Activated T-helper 17 cell treated with anti-CD3 and anti-CD28 coated beads, Interleukin-2, amount 50 U/mL, for 72 hours (primary cell): ENCODE measurements around the gene SETD2. TPM values are rescaled to one million over a fixed set of nuclear protein-coding genes. Genes with fewer than 3 reads are reported as not detected.
"Not testable (repeated sequence)": the region's sequence is repeated elsewhere in the genome, so short reads cannot be mapped to it uniquely, and the experiment has no call there.

Experiments
- ATAC-seq: fragments of 150-1000 bp; cut with Tn5 transposase; replicated peaks from 2 replicates; pipeline ENCODE4 v1.10.0; 2021; ENCODE audit warnings: mild to moderate bottlenecking, moderate library complexity
- H3K27ac Mint-ChIP-seq: one replicate; pipeline ENCODE4 v1.8.0; 2022; ENCODE audit warnings: mixed read lengths
- H3K27me3 Mint-ChIP-seq: one replicate; pipeline ENCODE4 v1.8.0; 2022; ENCODE audit warnings: mixed read lengths
- H3K36me3 Mint-ChIP-seq: one replicate; pipeline ENCODE4 v1.8.0; 2022; ENCODE audit warnings: low read depth, mild to moderate bottlenecking, mixed read lengths
- H3K4me1 Mint-ChIP-seq: one replicate; pipeline ENCODE4 v1.8.0; 2022; ENCODE audit warnings: mixed read lengths
- H3K4me3 Mint-ChIP-seq: one replicate; pipeline ENCODE4 v1.8.0; 2022; ENCODE audit warnings: mild to moderate bottlenecking, mixed read lengths
- H3K9me3 Mint-ChIP-seq: one replicate; pipeline ENCODE4 v1.8.0; 2022; ENCODE audit warnings: mixed read lengths
- total RNA-seq, 2 donors: library from RNA; stranded (reverse); gene quantifications; one replicate each; pipeline ENCODE4 v1.2.3, GENCODE V29; 2022

Gene SETD2
- total RNA-seq, 2 donors from 2014 or later = 28.8 to 33.1 TPM

DNA sequence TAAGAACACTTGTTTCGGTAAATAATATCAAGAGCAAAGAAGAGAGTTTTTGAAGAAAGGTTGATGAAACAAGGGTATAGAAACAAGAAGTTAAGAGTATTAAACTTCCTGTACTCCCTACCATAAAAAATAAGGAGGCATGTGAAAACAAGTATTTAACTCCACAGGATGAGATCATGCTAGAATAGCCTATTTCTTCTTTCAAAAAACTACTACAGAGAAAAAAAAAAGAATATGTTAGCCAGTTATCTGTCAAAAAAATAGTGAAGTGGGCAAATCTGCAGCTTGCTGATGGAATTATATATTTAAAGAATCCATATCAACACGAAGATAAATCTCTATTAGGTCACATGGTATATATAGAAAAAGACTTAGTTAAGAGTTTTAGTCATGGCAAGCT lies 33.4 kb downstream of the SETD2 start:
- ATAC-seq = no peak
- Mint-ChIP-seq H3K9me3 (no peaks in the 10 kb centered on the region), H3K4me3 (no peak overlapping the region), H3K27me3 (no peaks in the 10 kb centered on the region), H3K27ac (peak overlapping the region; percentile 21), H3K4me1 (peaks cover 30% of the 10 kb centered on the region), H3K36me3 (peaks cover 29% of the 10 kb centered on the region)

DNA sequence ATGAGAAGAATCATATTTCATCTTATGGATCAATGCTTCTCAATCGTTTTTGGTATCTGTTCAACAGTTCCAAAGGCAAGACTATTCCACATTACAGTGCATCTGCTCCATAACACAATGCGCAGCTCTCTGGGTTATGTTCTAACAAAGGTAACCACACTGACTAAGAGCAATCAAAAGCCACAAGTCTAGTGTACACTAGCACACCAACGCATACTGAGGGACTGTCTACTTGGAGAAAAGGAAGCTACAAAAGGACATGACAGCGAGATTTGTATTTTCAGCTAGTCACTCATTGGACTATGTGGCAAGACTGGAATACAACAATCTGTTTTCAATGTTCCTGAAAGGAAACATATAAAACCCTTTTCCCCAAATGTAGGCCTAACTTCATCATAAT lies 35.8 kb downstream of the SETD2 start:
- Mint-ChIP-seq H3K4me3 (no peak overlapping the region), H3K36me3 (peaks cover 52% of the 10 kb centered on the region), H3K27ac (peak overlapping the region; percentile 59), H3K27me3 (no peaks in the 10 kb centered on the region), H3K9me3 (no peaks in the 10 kb centered on the region), H3K4me1 (peaks cover 24% of the 10 kb centered on the region)
- ATAC-seq = peak; percentile 81

DNA sequence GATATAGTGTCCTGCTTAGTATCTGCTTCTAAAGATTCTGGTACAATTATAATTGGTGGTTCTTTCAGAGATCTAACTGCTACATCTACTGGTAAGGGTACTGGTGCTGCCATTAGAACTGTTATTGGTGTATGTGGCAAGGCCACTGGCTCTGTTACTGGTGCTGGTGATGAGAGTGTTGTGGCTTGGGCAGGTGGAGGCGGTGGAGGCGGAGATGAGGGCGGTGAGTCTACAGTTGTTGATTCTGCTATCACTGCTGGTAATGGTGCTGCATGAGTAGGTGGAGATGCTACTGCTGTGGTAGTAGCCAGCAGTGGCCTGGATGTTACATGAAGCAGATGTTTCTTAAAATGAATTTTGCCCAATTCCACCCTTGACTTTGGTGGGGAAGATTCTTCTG lies 40.1 kb downstream of the SETD2 start:
- Mint-ChIP-seq H3K27ac (peak overlapping the region; percentile 23), H3K9me3 (no peaks in the 10 kb centered on the region), H3K4me1 (peaks cover 34% of the 10 kb centered on the region), H3K27me3 (no peaks in the 10 kb centered on the region), H3K4me3 (no peak overlapping the region), H3K36me3 (peaks cover 84% of the 10 kb centered on the region)
- ATAC-seq = no peak

DNA sequence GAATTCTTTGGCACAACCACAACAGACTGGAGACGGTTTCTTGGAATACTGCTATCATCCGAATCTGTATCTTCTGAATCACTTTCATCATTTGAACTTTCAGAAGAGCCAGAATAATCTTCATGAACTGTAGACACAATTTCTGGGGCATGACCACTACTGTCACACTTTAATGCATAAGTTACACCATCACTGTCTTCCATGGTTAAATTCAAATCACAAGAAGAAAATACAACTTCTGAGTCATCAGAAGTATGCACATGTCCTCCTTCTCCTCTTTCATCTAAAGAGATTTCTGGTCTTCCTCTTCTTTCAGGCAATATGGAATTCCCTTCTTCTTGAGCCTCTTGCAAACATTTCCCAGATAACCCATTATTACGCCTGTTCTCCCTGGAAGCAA lies 42.5 kb downstream of the SETD2 start:
- Mint-ChIP-seq H3K27me3 (no peaks in the 10 kb centered on the region), H3K27ac (peak overlapping the region; percentile 53), H3K36me3 (peaks cover 94% of the 10 kb centered on the region), H3K4me1 (peaks cover 25% of the 10 kb centered on the region), H3K9me3 (no peaks in the 10 kb centered on the region), H3K4me3 (no peak overlapping the region)
- ATAC-seq = no peak

DNA sequence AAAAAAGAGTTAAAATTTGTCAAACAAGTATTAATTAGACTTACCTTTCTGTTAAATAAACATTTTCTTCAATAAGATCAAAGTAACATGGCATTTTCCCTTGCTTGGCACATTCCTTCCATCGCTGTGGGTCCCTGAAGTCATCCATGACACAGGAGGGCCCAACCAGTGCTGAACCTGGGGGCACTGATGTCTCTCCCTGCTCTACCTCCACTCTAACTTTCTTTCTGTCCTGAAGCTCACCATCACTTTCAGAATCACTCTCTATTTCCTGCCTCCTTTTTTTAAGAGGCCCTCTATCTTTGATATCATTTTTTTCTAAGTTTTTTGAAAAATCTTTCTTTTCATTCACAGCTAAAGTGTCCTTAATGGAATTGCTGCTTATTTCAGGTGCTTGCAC lies 43.8 kb downstream of the SETD2 start:
- peak; percentile 59 for ATAC-seq
- Mint-ChIP-seq H3K4me1 (peaks cover 25% of the 10 kb centered on the region), H3K4me3 (peak overlapping the region; percentile 19), H3K36me3 (peaks cover 92% of the 10 kb centered on the region), H3K9me3 (no peaks in the 10 kb centered on the region), H3K27ac (peak overlapping the region; percentile 53), H3K27me3 (no peaks in the 10 kb centered on the region)

DNA sequence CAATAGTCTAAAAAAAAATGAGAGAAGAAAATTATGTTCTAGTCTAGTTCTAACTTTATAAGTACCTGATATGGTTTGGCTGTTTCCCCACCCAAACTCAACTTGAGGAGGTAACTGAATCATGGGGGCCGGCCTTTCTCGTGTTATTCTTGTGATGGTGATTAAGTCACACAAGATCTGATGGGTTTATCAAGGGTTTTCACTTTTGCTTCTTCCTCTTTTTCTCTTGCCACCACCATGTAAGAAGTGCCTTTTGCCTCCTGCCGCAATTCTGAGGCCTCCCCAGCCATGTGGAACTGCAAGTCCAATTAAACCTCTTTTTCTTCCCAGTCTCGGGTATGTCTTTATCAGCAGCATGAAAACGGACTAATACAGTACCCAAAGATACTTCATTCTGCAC lies 44.5 kb downstream of the SETD2 start:
- peaks cover 25% of the 10 kb centered on the region for H3K4me1 Mint-ChIP-seq
- H3K27ac Mint-ChIP-seq = peak overlapping the region; percentile 53
- H3K9me3 Mint-ChIP-seq, ATAC-seq, H3K4me3 Mint-ChIP-seq, H3K27me3 Mint-ChIP-seq: not testable (repeated sequence)
- H3K36me3 Mint-ChIP-seq = peaks cover 93% of the 10 kb centered on the region

DNA sequence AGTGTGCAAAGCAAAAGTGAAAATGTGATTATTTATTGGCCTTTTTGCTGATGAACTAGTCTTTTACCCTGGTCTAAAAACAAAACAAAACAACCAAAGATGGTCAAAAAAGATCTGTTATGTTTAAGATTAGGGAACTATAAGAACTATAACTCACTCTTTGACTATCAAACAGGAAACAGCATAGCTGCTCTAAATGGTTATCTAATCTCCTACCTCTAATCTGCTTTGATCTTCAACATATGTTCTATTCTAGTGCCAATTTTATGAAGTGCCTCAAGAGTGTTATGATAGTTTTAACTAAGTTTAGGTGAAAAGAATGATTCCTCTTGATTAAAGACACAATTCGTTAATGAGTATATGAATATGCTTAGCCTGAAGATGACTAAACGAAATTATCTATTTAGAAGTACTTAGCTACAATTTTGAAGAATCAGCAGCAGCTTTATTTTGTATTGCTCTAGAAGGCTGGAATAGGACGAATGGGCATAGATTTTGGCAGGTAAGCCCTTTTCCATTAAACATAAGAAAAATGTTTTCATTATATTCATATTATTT lies 46.0 kb downstream of the SETD2 start:
- H3K27me3 Mint-ChIP-seq = no peaks in the 10 kb centered on the region
- H3K4me1 Mint-ChIP-seq = peaks cover 20% of the 10 kb centered on the region
- H3K27ac Mint-ChIP-seq = no peak overlapping the region
- peaks cover 93% of the 10 kb centered on the region for H3K36me3 Mint-ChIP-seq
- ATAC-seq = no peak
- H3K9me3 Mint-ChIP-seq = no peaks in the 10 kb centered on the region
- no peak overlapping the region for H3K4me3 Mint-ChIP-seq

DNA sequence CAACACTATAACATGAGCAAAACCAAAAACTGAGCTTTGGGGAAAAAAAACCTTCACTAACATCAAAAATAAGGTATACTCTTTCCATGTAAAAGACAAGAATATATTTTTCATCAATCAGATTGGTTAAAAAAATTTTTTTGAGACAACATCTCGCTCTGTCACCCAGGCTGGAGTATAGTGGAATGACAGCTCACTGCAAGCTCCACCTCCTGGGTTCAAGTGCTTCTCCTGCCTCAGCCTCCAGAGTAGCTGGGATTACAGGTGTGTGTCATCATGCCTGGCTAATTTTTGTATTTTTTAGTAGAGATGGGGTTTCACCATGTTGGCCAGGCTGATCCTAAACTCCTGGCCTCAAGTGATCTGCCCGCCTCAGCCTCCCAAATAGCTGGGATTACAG lies 48.4 kb downstream of the SETD2 start:
- not testable (repeated sequence) for ATAC-seq, H3K9me3 Mint-ChIP-seq, H3K27me3 Mint-ChIP-seq, H3K4me3 Mint-ChIP-seq, H3K27ac Mint-ChIP-seq
- Mint-ChIP-seq H3K36me3 (peaks cover 93% of the 10 kb centered on the region), H3K4me1 (peaks cover 10% of the 10 kb centered on the region)

DNA sequence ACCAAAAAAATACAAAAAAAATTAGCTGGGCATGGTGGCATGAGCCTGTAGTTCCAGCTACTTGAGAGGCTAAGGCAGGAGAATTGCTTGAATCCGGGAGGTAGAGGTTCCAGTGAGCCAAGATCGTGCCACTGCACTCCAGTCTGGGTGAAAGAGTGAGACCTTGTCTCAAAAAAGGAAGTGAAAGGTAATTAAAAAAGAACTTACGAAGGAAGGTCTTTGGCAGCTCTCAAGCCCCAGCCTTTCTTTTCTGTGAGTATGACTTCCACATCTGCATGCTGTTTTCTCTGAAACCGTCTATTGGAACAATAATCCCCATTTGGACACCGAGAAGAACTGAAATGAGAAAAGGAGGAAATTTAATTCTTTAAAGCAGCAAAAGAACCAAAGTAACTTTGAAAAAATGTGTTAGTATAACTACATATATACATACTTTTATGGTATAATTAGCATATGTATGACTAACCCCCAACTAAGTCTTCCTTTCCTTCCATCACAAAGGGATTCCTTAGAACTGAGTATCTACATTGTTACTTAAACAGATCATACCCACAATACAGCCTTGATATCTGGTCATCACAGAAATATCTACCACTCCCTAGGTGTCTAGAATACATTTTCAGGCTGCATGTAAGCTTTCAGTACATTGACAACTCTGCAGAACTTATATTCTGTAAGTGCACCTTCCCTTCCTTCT lies 50.1 kb downstream of the SETD2 start:
- Mint-ChIP-seq H3K4me1 (no peaks in the 10 kb centered on the region), H3K27me3 (no peaks in the 10 kb centered on the region), H3K9me3 (no peaks in the 10 kb centered on the region), H3K4me3 (no peak overlapping the region), H3K27ac (peak overlapping the region; percentile 38), H3K36me3 (peaks cover 91% of the 10 kb centered on the region)
- ATAC-seq = no peak

DNA sequence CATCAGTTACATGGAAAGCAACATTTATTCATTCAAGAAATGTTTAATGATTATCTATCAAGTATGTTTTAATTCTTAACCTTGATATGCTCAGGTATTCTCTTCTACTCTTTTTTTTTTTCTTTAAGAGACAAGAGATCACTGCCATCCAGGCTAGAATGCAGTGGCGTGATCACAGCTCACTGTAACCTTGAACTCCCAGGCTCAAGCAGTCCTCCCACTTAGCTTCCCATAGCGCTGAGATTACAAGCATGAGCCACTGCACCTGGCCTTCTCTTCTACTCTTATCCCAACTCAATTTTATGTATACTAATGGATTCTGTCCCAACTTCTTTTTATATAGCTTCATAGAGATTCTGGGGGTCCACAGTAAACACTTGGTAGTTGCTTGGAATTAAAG lies 50.9 kb downstream of the SETD2 start:
- ATAC-seq = no peak
- H3K36me3 Mint-ChIP-seq = peaks cover 96% of the 10 kb centered on the region
- no peaks in the 10 kb centered on the region for H3K9me3 Mint-ChIP-seq
- no peaks in the 10 kb centered on the region for H3K27me3 Mint-ChIP-seq
- H3K4me3 Mint-ChIP-seq = no peak overlapping the region
- no peak overlapping the region for H3K27ac Mint-ChIP-seq
- no peaks in the 10 kb centered on the region for H3K4me1 Mint-ChIP-seq

DNA sequence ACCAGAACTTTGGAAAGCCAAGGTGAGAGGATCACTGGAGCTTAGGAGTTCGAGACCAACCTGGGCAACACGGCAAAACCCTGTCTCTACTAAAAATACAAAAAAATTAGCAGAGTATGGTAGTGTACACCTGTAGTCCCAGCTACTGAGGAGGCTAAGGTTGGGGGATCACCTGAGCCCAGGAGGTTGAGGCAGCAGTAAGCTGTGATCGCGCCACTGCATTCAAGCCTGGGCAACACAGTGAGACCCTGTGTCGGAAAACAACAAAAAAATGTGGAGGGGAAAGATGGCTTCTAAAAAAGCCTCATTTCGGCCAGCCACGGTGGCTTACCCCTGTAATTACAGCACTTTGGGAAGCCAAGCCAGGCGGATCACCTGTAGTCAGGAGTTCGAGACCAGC lies 54.5 kb downstream of the SETD2 start:
- Mint-ChIP-seq H3K4me3 (no peak overlapping the region), H3K9me3 (no peaks in the 10 kb centered on the region), H3K27ac (no peak overlapping the region), H3K36me3 (peaks cover 93% of the 10 kb centered on the region), H3K27me3 (no peaks in the 10 kb centered on the region), H3K4me1 (no peaks in the 10 kb centered on the region)
- no peak for ATAC-seq

DNA sequence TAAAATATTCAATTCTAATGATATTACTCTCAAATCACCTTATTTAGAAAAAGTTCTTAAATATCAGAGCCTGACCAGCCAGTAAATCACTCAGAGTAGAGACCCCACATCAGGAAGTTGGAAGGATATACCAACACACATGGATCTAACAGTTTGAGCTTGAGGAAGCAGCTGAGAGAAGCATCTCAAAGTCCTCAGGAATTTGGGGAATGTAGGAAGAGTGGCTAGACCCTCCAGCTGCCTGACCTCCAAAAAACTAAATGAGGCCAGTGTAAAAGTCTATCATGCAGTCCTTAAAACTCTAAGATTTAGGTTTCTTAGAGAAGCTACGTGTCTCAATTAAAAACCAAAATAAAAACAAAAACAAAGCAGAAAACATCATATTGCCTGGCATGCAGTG lies 55.4 kb downstream of the SETD2 start:
- no peaks in the 10 kb centered on the region for H3K9me3 Mint-ChIP-seq
- H3K4me3 Mint-ChIP-seq = no peak overlapping the region
- no peak for ATAC-seq
- H3K27ac Mint-ChIP-seq = no peak overlapping the region
- H3K27me3 Mint-ChIP-seq = no peaks in the 10 kb centered on the region
- H3K36me3 Mint-ChIP-seq = peaks cover 90% of the 10 kb centered on the region
- peaks cover 3% of the 10 kb centered on the region for H3K4me1 Mint-ChIP-seq

DNA sequence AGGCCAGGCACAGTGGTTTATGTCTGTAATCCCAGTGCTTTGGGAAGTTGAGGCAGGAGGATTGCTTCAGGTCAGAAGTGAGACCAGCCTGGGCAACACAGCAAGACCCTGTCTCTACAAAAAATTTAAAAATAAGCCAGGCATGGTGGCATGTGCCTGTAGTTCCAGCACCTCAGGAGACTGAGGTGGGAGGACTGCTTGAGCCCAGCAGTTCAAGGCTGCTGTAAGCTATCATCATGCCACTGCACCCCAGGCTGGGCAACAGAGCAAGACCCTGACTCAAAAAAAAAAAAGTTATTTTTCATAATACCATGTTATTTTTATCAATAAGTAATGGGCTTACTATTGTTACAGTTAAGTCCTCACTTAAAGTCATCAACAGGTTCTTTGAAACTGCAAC lies 59.7 kb downstream of the SETD2 start:
- no peak overlapping the region for H3K4me3 Mint-ChIP-seq
- no peak overlapping the region for H3K27ac Mint-ChIP-seq
- no peaks in the 10 kb centered on the region for H3K27me3 Mint-ChIP-seq
- no peaks in the 10 kb centered on the region for H3K9me3 Mint-ChIP-seq
- H3K4me1 Mint-ChIP-seq = peaks cover 3% of the 10 kb centered on the region
- peaks cover 84% of the 10 kb centered on the region for H3K36me3 Mint-ChIP-seq
- ATAC-seq = no peak

DNA sequence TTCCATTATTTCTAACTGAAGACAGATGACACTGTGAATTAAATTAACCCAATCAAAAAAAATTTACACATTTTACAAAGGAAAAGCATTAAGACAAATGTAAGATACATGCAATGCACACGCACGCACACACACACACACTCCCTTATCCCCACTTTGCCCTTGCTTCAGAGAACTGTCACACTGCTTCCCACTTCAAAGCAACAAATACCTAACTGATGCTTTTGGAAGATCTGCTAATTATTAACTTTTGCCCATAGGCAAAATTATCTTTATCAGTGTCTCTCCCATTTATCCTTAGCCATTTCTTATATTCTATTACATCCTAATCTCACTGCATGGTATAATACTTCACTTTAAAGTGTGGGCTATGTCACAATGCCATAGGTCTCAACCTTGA lies 60.3 kb downstream of the SETD2 start:
- Mint-ChIP-seq H3K36me3 (peaks cover 77% of the 10 kb centered on the region), H3K27ac (no peak overlapping the region), H3K27me3 (no peaks in the 10 kb centered on the region), H3K4me1 (peaks cover 3% of the 10 kb centered on the region), H3K4me3 (no peak overlapping the region), H3K9me3 (no peaks in the 10 kb centered on the region)
- no peak for ATAC-seq

DNA sequence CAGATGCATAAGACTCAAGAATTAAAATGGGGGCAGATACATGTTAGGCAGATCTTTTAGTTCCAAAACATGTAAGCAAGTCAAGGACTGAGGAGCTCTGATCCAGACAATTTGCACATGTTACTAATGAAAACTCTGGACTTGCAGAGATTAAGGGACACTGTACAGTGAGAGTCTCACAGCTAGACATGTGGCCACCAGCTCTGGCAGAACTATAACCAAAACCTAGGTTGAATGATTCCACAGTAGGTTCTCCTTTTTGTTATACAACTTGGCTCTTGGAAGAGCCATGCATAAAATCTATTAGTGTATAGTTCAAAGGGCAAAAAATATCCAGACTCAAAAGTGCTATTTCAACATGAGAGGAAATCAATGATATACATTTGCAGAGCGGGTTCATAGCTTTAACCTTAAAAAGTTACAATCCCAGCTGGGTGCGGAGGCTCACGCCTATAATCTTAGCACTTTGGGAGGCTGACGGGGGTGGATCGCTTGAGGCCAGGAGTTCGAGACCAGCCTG lies 61.8 kb downstream of the SETD2 start:
- no peak for ATAC-seq
- no peak overlapping the region for H3K4me3 Mint-ChIP-seq
- no peak overlapping the region for H3K27ac Mint-ChIP-seq
- peaks cover 78% of the 10 kb centered on the region for H3K36me3 Mint-ChIP-seq
- H3K4me1 Mint-ChIP-seq = peaks cover 3% of the 10 kb centered on the region
- no peaks in the 10 kb centered on the region for H3K9me3 Mint-ChIP-seq
- H3K27me3 Mint-ChIP-seq = no peaks in the 10 kb centered on the region
